Liver (tissue), 3 donors: ENCODE data around the gene OR2T6.

ENCODE experiments used
- TAF1 ChIP-seq: conservative IDR thresholded peaks from 2 replicates; pipeline ENCODE4 v1.6.1; 2016; ENCODE audit warnings: antibody characterized with exemption, mild to moderate bottlenecking
- YY1 ChIP-seq: IDR thresholded peaks from 2 replicates; pipeline ENCODE4 v1.6.1; 2016; ENCODE audit warnings: antibody characterized with exemption, mild to moderate bottlenecking
- TF ChIP-seq, protein P1 (sequence below): fragments of 150-350 bp; IDR thresholded peaks from 2 replicates; pipeline ENCODE4 v1.5.1; 2017; ENCODE audit warnings: improper control_type of control experiment, low read depth, low read length; ENCODE audit not compliant: missing input control
- TF ChIP-seq, protein P2 (sequence below): IDR thresholded peaks from 2 replicates; pipeline ENCODE4 v1.6.1; 2016; ENCODE audit warnings: antibody characterized with exemption, mild to moderate bottlenecking
- donor health status: healthy.
- donor health status: healthy.

DNA sequence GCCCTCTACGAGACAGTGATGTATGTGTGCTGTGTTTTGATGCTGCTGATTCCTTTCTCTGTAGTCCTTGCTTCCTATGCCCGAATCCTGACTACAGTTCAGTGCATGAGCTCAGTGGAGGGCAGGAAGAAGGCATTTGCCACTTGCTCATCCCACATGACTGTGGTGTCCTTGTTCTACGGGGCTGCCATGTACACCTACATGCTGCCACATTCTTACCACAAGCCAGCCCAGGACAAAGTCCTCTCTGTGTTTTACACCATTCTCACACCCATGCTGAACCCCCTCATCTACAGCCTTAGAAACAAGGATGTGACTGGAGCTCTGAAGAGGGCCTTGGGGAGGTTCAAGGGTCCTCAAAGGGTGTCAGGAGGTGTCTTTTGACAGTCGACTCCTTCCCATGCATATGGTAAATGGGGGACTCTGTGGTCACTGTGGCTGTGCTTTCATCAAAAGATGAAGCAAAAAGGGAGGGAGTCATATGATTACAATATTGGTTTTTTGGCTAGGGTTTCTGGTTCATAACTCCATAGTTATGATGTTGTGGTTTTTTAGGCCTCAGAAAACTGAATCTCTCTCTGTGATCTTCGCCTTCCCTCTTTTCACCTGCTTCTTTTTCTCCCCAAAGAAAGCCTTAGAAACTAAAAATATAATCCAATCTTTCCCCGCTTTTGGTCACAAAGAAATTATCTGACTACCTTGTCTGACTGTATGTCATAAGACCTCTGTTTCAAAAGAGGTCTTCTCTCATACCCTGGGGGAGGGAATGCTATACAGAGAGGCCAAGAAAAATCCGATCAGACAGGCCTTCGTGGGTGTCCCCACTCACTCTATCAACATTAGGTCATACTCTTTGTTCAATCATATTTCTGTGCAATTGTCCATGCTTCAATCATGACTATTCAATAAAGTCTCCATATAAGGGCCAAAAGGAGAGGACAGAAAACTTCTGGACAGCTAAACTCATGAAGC lies 31.5 kb downstream of the OR2T6 start:
- TF ChIP-seq, protein P1, sequence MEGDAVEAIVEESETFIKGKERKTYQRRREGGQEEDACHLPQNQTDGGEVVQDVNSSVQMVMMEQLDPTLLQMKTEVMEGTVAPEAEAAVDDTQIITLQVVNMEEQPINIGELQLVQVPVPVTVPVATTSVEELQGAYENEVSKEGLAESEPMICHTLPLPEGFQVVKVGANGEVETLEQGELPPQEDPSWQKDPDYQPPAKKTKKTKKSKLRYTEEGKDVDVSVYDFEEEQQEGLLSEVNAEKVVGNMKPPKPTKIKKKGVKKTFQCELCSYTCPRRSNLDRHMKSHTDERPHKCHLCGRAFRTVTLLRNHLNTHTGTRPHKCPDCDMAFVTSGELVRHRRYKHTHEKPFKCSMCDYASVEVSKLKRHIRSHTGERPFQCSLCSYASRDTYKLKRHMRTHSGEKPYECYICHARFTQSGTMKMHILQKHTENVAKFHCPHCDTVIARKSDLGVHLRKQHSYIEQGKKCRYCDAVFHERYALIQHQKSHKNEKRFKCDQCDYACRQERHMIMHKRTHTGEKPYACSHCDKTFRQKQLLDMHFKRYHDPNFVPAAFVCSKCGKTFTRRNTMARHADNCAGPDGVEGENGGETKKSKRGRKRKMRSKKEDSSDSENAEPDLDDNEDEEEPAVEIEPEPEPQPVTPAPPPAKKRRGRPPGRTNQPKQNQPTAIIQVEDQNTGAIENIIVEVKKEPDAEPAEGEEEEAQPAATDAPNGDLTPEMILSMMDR: no peak
- TF ChIP-seq TAF1 (no peak), YY1 (no peak)
- TF ChIP-seq, protein P2, sequence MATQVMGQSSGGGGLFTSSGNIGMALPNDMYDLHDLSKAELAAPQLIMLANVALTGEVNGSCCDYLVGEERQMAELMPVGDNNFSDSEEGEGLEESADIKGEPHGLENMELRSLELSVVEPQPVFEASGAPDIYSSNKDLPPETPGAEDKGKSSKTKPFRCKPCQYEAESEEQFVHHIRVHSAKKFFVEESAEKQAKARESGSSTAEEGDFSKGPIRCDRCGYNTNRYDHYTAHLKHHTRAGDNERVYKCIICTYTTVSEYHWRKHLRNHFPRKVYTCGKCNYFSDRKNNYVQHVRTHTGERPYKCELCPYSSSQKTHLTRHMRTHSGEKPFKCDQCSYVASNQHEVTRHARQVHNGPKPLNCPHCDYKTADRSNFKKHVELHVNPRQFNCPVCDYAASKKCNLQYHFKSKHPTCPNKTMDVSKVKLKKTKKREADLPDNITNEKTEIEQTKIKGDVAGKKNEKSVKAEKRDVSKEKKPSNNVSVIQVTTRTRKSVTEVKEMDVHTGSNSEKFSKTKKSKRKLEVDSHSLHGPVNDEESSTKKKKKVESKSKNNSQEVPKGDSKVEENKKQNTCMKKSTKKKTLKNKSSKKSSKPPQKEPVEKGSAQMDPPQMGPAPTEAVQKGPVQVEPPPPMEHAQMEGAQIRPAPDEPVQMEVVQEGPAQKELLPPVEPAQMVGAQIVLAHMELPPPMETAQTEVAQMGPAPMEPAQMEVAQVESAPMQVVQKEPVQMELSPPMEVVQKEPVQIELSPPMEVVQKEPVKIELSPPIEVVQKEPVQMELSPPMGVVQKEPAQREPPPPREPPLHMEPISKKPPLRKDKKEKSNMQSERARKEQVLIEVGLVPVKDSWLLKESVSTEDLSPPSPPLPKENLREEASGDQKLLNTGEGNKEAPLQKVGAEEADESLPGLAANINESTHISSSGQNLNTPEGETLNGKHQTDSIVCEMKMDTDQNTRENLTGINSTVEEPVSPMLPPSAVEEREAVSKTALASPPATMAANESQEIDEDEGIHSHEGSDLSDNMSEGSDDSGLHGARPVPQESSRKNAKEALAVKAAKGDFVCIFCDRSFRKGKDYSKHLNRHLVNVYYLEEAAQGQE: no peak
